B cell (primary cell): ENCODE data around the gene IPO13. TPM values are rescaled to one million over a fixed set of nuclear protein-coding genes. Genes with fewer than 3 reads are reported as not detected.

Experiments used
- ATAC-seq: fragments of 200-7000 bp; cut with Tn5 transposase; one replicate; pipeline ENCODE4 v1.10.0; 2021; ENCODE audit warnings: low read depth, mild to moderate bottlenecking, moderate number of reproducible peaks, moderate library complexity
- CTCF ChIA-PET: fragments of 350-600 bp; sonication (Branson Sonifier 250); formaldehyde crosslinking; loops from one replicate; lab custom pipeline; 2021; ENCODE audit warnings: antibody characterized with exemption, inconsistent platforms; lab: Charles Lee
- POLR2A ChIA-PET: fragments of 350-600 bp; sonication (Branson Sonifier 250); formaldehyde crosslinking; loops from one replicate; lab custom pipeline; 2021; ENCODE audit warnings: antibody characterized with exemption; lab: Charles Lee
- DNase-seq: peaks from one replicate; pipeline ENCODE4 v3.0.0; 2013
- H2AFZ ChIP-seq: 2 replicates; pipeline ENCODE4 v1.6.1; 2012; ENCODE audit warnings: mild to moderate bottlenecking, low read depth, low read length; ENCODE audit not compliant: insufficient read depth, poor library complexity, severe bottlenecking
- H3K27ac ChIP-seq, 2 donors: 1 replicate in 1 of 2; 2 replicates in 1 of 2; pipeline ENCODE4 v1.5.1; 2012 to 2013; ENCODE audit warnings: low read length in 2 of 2, mild to moderate bottlenecking in 2 of 2, moderate library complexity in 1 of 2
- H3K27me3 ChIP-seq, 4 experiments: fragments of 200-600 bp in 1 of 4; sonication (generic) in 1 of 4; replicated peaks in 1 of 4; 1 replicate in 2 of 4; 2 replicates in 2 of 4; pipeline versions ENCODE4 v1.6.1 to v1.7.0; 2013 to 2016; ENCODE audit warnings: low read length in 3 of 4, mild to moderate bottlenecking in 2 of 4, mixed read lengths in 1 of 4, moderate library complexity in 1 of 4; ENCODE audit not compliant: insufficient read depth in 4 of 4, control insufficient read depth in 3 of 4; ENCODE audit errors: control extremely low read depth in 1 of 4
- H3K36me3 ChIP-seq, 2 experiments: replicated peaks in 1 of 2; 1 replicate in 1 of 2; 2 replicates in 1 of 2; pipeline versions ENCODE4 v1.6.1 to v1.7.1; 2013; ENCODE audit warnings: low read length in 1 of 2; ENCODE audit not compliant: insufficient read depth in 2 of 2, control insufficient read depth in 1 of 2; ENCODE audit errors: control extremely low read depth in 1 of 2, extremely low read depth in 1 of 2
- H3K4me1 ChIP-seq, 2 donors: fragments of 200-600 bp in 1 of 2; sonication (generic) in 1 of 2; 1 replicate in 1 of 2; 2 replicates in 1 of 2; pipeline versions ENCODE4 v1.5.1 to v1.6.1; 2013 to 2017; ENCODE audit warnings: low read length in 2 of 2; ENCODE audit not compliant: control insufficient read depth in 2 of 2, insufficient read depth in 2 of 2
- H3K4me2 ChIP-seq: replicated peaks from 2 replicates; pipeline ENCODE3; 2012; ENCODE audit warnings: mild to moderate bottlenecking, low read depth, low read length; ENCODE audit not compliant: poor library complexity, severe bottlenecking
- H3K4me3 ChIP-seq, 5 experiments: fragments of 200-600 bp in 1 of 5; sonication (generic) in 1 of 5; 1 replicate in 3 of 5; 2 replicates in 2 of 5; pipeline versions ENCODE4 v1.5.1 to v1.7.0; 2011 to 2016; ENCODE audit warnings: low read length in 4 of 5, mild to moderate bottlenecking in 4 of 5, low read depth in 2 of 5, control low read depth in 1 of 5, moderate library complexity in 1 of 5; ENCODE audit not compliant: insufficient read depth in 1 of 5; ENCODE audit errors: control extremely low read depth in 1 of 5, extremely low read depth in 1 of 5
- H3K79me2 ChIP-seq: fragments of 200-600 bp; sonication (generic); one replicate; pipeline ENCODE4 v1.6.0; 2016; ENCODE audit warnings: low read length; ENCODE audit not compliant: control insufficient read depth, insufficient read depth
- H3K9ac ChIP-seq: fragments of 200-600 bp; sonication (generic); 2 replicates; pipeline ENCODE4 v1.6.1; 2017; ENCODE audit warnings: mild to moderate bottlenecking, low read length, moderate library complexity
- H3K9me3 ChIP-seq, 3 donors: one replicate each; pipeline versions ENCODE4 v1.6.1 to v1.7.1; 2013; ENCODE audit warnings: low read length in 2 of 3; ENCODE audit not compliant: control insufficient read depth in 2 of 3, insufficient read depth in 1 of 3; ENCODE audit errors: control extremely low read depth in 1 of 3
- H4K20me1 ChIP-seq: 2 replicates; pipeline ENCODE4 v1.6.0; 2012; ENCODE audit warnings: mild to moderate bottlenecking, low read length; ENCODE audit not compliant: insufficient read depth, control insufficient read depth, poor library complexity, severe bottlenecking
- H3K27ac Mint-ChIP-seq: one replicate; pipeline ENCODE4 v1.8.0; 2021; ENCODE audit warnings: mixed read lengths
- H3K27me3 Mint-ChIP-seq: one replicate; pipeline ENCODE4 v1.8.0; 2021; ENCODE audit warnings: mixed read lengths
- H3K4me1 Mint-ChIP-seq: one replicate; pipeline ENCODE4 v1.8.0; 2021; ENCODE audit warnings: mixed read lengths
- H3K4me3 Mint-ChIP-seq: one replicate; pipeline ENCODE4 v1.8.0; 2021; ENCODE audit warnings: mixed read lengths
- H3K9me3 Mint-ChIP-seq: one replicate; pipeline ENCODE4 v1.8.0; 2022; ENCODE audit warnings: mixed read lengths; ENCODE audit not compliant: insufficient read depth
- CTCF ChIP-seq: fragments of 200-600 bp; IDR thresholded peaks from one replicate; pipeline ENCODE4 v1.8.0; 2022; ENCODE audit warnings: antibody characterized with exemption, mild to moderate bottlenecking
- EZH2 ChIP-seq: IDR thresholded peaks from 2 replicates; pipeline ENCODE4 v1.6.1; 2012; ENCODE audit warnings: borderline replicate concordance, low read depth, mild to moderate bottlenecking, moderate library complexity, low read length; ENCODE audit not compliant: insufficient read depth, poor library complexity, severe bottlenecking
- WGBS: methylation state at CpG from one replicate; pipeline ENCODE4 v1.1.5; 2013; ENCODE audit warnings: missing lambda C conversion rate; ENCODE audit not compliant: insufficient coverage; 5-methylcytosine and 5-hydroxymethylcytosine counted together
- intact Hi-C: fragments of 100-400 bp; cut with micrococcal nuclease; formaldehyde crosslinking; loops from one replicate; pipeline ENCODE4 v1.10.0; 2022
- polyA plus RNA-seq: library from polyadenylated mRNA; depleted of rRNA; stranded (reverse); fragments of >200 nt; gene quantifications from 2 replicates; pipeline ENCODE4 v1.2.3, GENCODE V29; 2012
- total RNA-seq, 2 donors: library from RNA; stranded (reverse); fragments of 120-200 nt in 1 of 2; gene quantifications; 1 replicate in 1 of 2; 2 replicates in 1 of 2; pipeline versions ENCODE4 v1.2.3 to v1.2.4, GENCODE V29; 2013 to 2022

The IPO13 gene
- total and polyA plus RNA-seq, 2 donors (not counting 1 experiment from before 2014, with no cell fraction given): 18.7 to 19.7 TPM

GRCh38 chr1:43900386-43900785 lies 46.4 kb upstream of the IPO13 start:
- ChIA-PET POLR2A (no interaction called here), CTCF (no interaction called here)
- H3K27me3 ChIP-seq: no peaks in the 10 kb centered on the region
- no peak overlapping the region for H3K27ac Mint-ChIP-seq
- no peaks in the 10 kb centered on the region for H3K4me1 Mint-ChIP-seq
- intact Hi-C loops: no loop called here
- ATAC-seq (no peak), DNase-seq (no peak)
- no peak overlapping the region for H3K4me3 Mint-ChIP-seq
- no peaks in the 10 kb centered on the region for H3K4me1 ChIP-seq
- no peak overlapping the region for H3K4me3 ChIP-seq
- H3K9me3 Mint-ChIP-seq: no peaks in the 10 kb centered on the region
- no peaks in the 10 kb centered on the region for H3K9me3 ChIP-seq
- no peaks in the 10 kb centered on the region for H3K27me3 Mint-ChIP-seq
- H2AFZ ChIP-seq: no peak overlapping the region
- WGBS: 100% methylated on average over 1 of the region's 3 CpGs
- H3K36me3 ChIP-seq: peaks cover 0 to 9% of the 10 kb centered on the region in 2 experiments
- no peak overlapping the region for H3K9ac ChIP-seq
- no peaks in the 10 kb centered on the region for H3K79me2 ChIP-seq
- H3K27ac ChIP-seq: no peak overlapping the region
- H3K4me2 ChIP-seq: no peak overlapping the region
- no peak for TF ChIP-seq CTCF
- no peak for TF ChIP-seq EZH2
- no peaks in the 10 kb centered on the region for H4K20me1 ChIP-seq

- H3K27me3 Mint-ChIP-seq: no peaks in the 10 kb centered on the region
- intact Hi-C loops: no loop called here
- Histone ChIP-seq H2AFZ (no peak overlapping the region), H3K4me3 (no peak overlapping the region), H3K9ac (no peak overlapping the region), H3K9me3 (no peaks in the 10 kb centered on the region), H3K4me2 (no peak overlapping the region), H3K27ac (no peak overlapping the region), H3K79me2 (no peaks in the 10 kb centered on the region), H3K27me3 (no peaks in the 10 kb centered on the region), H3K4me1 (no peaks in the 10 kb centered on the region), H4K20me1 (no peaks in the 10 kb centered on the region), H3K36me3 (peaks cover 0 to 9% of the 10 kb centered on the region in 2 experiments)
- POLR2A ChIA-PET: no interaction called here
- CTCF ChIA-PET: no interaction called here
- no peaks in the 10 kb centered on the region for H3K9me3 Mint-ChIP-seq
- WGBS: 89% methylated on average over 7 of the region's 7 CpGs
- no peak for TF ChIP-seq CTCF
- TF ChIP-seq EZH2: no peak
- H3K4me1 Mint-ChIP-seq: no peaks in the 10 kb centered on the region
- ATAC-seq (no peak), DNase-seq (no peak)
- H3K27ac Mint-ChIP-seq: no peak overlapping the region
- H3K4me3 Mint-ChIP-seq: no peak overlapping the region
Measured at GRCh38 chr1:43901196-43901961, 45.4 kb upstream of the IPO13 start.
